DMS 273 (cell line): ENCODE data around the gene PARVA.

Experiments used
- DNase-seq: peaks from one replicate; lab custom pipeline; 2025; ENCODE audit not compliant: unreplicated experiment; lab: John Stamatoyannopoulos, UW

Gene PARVA

GRCh38 chr11:12524865-12525264, 147.5 kb downstream of the PARVA start:
- no peak for DNase-seq

DNA sequence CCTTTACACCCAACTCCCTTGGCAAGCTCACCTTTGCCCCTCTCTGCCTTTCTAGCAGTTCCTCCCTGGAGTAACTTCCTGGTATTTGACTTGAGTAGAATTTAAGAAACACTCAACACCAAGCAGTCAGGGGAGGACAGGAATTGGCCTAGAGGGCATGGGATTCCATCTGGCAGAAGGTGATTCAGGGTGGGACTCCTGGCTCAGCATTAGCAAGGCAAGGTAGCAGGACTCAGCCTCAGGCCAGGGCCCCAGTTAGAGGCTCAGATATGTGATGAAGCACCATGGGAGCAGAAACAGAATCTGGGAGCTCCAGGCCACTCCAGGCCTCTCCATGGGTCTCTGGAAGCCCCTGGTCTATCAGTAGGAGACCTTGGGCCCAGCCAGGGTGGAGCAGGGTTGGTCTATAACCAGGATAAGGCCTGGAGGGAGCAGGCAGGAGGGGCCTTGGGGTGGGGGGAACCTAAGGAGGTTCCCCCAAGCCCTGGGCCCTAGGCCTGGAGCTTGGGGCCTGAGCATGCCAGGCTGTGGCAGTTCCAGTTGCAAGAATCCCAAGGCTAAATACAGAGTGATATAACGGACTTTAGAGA, 148.2 kb downstream of the PARVA start:
- no peak for DNase-seq

DNA sequence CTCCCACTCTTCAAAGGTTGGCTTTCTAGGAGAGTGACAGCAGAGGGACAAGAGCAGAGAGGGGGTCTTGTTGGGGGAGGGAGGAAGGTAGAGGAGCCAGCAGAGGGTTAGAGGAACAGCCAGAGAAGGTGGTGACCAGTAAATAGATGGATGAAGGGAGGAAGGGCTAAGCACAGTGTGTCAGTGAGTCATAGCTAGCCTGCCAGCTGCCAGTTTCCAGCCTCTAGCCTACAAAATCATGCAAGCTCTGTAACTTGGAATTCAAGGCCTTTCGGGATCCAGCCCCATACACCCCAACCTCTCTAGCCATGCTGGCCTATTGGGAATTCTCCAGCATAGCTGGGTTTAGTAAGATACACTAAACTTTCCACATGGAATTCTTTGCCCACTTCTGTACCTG, 149.4 kb downstream of the PARVA start:
- peak; percentile 6 for DNase-seq

- DNase-seq = no peak
These were observed 151.1 kb downstream of the PARVA start for GRCh38 chr11:12528487-12528886.

DNA sequence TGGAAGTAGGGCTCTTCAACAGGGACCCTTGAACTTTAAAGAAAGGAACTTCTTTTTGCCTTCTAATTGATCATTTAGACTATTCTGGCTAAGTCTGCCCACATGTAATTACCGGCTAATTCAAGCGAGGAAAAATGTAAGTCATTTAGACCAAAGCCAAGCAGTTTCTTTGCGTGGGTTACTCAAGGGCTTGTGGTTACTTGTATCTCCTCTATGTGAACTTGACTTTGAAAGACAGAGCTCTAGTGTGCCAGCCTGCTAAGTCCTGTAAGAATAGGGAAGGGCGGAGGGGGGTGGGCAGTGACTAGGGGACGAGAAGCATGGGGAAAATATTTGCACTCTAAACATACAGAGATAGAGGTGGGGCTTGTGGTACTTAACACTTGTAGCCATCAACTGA, 151.7 kb downstream of the PARVA start:
- DNase-seq = no peak

DNA sequence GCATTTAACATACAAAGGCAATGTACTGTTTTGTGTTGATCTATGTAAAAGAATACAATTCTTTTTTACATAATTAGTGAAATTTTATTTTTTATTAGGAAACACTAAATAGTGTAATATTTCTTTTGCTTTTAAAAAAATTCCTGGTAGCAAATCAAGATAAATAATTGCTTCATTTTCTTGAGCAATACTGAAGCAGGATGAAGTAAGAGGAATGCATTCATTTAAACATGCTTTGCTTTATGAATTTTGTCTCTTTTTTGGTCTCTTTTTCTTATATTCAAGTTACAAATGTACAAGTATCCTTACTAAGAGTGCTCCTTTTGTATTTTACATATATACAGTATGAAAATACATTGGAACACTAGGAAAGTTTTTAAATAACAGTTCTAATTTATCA, 152.4 kb downstream of the PARVA start:
- DNase-seq = no peak

DNA sequence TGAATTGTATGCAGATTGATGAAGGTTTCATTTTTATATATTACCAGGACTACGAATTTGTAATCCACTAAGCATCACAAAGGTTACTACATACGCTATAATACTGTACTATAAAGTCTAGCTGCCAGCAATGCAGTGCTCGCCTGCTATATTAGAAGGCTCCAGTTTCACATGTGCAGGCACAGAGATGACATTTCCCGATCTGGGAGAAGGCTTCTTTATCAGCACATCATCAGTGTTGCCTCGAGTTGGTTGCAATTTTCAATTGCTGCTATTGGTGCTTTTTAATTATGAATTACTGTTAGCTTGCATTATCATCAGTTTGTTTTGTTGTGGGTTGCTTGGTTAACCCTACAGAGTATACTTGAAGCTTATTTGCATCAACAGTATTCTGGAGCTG, 153.6 kb downstream of the PARVA start:
- no peak for DNase-seq

- no peak for DNase-seq
These were observed 154.3 kb downstream of the PARVA start for GRCh38 chr11:12531681-12532080.

DNA sequence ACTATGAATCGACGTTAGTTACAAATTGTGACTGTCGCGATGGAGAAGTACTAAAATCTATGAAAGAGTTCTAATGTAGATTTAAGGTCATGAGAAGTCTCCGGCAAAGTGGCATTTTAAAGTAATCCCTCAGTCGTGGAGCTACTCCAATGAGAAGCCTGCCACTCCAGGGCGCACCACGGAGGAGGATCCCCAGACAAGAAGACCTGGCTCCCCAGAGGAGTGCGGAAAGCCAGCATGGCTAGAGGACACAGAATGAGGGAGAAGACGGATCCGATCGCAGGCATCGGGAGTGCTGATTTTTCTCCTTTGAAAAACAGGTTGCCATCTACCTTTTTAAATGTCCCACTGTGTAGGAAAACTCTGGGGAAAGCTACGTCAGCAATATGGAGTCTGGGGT, 155.2 kb downstream of the PARVA start:
- no peak for DNase-seq

- no peak for DNase-seq
These were observed 157.2 kb downstream of the PARVA start for GRCh38 chr11:12534549-12534948.

- no peak for DNase-seq
These were observed 157.9 kb downstream of the PARVA start for GRCh38 chr11:12535321-12535720.

DNA sequence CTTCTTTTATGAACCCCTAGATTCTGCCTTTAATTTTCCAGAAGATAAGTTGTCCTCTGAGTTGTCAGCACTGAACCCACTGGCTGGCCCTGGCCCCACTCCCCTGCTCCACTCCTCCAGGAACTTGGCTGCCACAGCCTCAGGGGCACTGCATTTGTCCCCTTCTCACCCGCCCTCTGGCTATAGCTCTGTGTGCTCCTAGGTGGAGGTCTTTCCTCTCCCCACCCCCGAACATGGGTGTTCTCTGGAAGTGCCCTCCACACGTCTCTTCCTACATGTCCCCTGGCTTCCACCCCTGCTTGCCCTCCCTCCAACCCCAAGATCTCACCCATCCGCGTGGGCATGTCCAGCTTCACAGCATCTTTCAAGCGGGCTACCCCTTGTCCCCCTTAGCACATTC, 159.2 kb downstream of the PARVA start:
- no peak for DNase-seq

GRCh38 chr11:12537778-12538401, 160.5 kb downstream of the PARVA start:
- DNase-seq = no peak

DNA sequence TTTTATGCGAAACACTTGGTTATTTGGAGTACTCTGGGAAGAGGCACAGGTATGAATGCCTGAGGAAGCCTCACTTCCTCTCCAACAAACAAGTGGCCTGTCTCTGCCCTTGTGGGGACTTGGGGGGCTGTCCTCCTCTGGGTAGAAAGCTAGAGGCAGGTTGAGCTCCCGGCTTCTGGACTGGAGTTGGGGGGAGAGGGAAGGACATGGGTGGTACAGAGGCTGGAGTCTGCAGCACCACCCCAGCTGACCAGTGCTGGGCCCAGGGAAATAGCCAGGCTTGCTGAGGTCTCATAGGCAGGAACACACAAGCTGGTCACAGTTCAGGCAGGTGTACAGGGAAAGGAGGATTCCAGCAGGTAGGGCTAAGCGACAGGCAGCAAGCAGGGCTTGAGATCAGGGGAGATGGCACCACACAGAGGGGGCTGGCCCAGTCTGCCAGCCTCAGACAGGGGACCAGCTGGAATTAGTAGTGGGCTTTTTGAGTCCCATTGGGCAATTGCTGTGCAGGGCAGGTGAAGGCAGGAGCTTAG, 161.6 kb downstream of the PARVA start:
- DNase-seq = no peak

DNA sequence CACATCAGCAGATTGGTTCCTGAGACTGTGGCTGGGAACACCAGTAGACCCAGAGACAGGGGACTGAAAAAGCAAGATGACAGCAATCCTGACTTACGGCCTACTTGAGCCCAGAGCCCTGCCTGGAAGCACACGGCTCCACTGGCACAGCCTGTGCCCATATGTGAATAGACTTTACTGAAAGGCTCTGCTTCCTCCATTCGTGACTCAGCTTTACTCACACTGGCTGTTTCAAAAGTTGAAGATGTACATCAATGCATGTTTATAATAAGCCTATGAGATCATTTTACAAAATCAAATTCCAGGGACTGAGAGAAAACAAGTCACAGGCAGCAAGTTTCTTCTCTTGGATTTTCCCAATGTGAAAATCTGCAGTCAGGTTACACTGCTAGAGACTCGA, 162.2 kb downstream of the PARVA start:
- no peak for DNase-seq

DNA sequence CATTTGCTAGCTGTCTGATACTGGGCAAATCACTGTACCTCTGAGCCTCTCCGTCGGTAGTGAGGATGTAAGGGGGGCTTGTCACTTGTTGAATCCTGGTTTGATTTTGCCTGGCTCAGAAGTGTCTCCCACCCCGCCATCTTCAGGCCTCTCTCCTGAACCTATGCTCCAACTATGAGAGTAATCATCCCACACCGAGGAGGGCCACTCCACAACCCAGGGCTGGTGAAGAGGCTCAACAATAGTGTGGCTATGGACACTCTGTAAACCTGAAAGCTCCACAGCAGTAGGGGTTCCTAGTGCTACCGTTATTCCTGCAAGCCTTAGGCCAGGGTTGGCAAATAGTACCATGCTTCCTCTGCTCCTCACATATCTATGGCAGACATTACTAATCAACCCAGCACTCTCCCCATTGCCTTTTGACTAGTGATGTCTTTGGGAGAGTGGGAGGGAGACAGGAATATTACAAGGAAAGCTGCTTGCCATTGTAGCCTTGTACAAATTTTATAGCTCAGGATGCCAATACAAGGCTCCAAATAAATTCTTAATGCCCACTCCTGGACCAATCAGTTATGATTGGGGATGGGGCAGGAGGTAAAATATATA, 162.8 kb downstream of the PARVA start:
- DNase-seq = peak; percentile 2

DNA sequence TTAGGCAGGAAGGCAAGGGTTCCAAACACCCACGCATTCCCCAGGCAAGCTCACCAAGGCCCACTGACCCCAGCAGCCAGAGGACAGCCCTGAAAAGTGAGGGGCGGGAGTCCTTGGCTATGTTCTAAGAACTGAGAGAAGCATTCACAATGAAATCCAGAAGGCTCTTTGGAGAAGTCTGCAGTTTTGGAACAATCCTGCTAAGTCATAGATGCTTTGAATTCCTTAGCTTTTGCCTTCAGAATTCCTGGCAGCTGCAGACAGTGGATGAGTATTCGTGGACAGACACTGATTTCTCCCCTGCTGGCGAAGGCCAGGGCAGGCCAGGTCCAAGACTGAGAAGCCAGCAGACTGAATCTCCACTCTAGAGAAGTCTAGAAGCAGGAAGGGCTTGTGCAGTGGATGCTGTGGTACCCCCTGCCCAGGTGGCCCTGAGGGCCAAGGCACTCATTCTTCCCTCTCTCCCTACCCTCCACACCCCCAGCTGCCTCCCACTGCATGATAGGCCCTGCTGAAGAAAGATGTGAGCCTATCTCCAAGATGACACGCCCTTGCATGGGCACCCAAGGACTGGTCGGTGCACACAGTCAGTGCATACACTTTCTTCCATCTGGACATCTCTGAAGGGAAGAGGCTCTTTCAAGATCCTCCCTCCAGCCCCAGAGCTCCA, 163.7 kb downstream of the PARVA start:
- DNase-seq = no peak

DNA sequence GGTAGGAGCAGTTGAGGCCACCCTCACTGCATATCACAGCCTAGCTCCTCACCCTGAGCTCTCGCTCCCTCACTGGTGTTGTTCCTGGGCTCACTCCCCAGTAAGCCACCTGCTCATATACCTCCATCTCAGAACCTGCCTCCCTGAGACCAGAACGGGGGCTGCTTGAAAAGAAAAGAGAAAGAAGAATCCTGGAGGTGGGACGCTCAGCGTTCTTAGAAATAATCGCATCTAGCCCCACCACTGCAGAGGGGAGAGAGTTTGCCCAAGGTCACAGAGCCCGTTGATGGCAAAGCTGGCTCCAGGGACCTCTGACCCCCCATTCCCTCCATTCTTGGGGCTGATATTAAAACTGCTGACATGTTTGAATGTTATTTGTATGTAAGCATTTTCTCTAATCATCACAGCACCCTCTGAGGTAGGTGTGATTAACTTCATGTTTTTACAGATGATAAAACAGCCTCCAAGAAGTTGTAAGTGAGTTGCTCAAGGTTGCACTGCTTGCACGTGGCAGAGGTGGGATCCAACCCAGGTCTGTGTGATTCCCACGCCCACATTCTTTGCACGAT, 164.3 kb downstream of the PARVA start:
- DNase-seq = no peak

GRCh38 chr11:12542186-12542935, 165.0 kb downstream of the PARVA start:
- no peak for DNase-seq

DNA sequence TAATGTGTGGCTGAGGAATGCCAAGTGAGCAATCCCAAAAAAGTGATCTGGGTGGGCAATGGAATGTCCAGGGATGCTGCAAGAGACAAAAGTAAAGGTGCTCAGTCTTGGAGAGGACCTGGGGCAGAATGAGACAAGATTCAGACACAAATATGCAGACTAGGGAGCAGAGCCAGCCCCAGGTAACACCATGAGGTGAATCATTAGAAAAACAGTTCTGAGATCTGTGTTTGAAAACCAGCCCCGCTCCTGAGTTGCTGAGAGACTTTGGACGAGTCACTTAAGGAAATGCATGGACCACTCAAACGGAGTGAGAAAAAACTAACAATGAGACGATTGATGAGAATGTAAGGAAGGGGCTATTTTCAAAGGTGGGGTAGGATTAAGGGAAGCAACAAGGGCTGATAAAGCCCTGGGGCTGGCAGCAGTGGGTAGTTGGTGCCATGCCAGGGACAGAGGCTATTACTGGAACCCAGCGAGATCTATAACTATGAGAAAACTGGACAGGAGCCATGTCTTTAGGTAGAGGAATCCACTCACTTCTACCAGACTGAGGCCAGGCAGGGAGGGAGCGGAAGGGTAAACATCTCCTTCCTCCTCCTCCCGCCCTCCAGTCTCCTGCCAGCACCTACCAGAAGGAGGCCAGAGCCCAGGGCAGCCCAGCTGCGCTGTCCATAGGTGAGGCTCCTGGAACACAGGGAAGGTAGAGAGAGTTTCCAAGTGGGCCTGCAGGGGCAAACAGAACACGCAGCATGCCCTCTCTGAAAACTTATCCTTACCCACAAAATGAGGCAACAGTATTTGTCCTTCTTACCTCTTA, 166.4 kb downstream of the PARVA start:
- no peak for DNase-seq
